Measurements from ENCODE around the gene NCOA3. TPM values are rescaled to one million over a fixed set of nuclear protein-coding genes. Genes with fewer than 3 reads are reported as not detected.
A peak's percentile ranks its signal among the peaks of the same experiment; 100 is the strongest.

NCOA3 gene
- polyA plus RNA-seq, 3 donors: 13.5 to 21.8 (median 21.3) TPM

DNA sequence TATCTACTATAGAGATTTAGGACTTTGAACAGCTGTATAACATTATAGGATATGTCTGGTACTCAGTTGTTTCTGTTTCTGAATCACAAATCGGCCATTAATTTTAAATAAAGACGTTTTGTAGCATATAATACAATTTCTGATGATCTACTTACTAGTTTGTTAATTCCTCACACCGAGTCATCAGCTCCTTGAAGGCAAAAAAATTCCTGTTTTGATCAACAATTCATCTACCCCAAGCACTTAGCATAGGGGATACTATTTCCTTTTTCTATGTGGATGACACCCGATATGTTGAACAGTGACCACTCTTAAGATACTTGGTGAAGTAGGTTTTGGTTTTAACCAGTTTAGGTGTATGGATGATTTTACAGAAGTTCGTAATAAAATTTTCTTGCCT, 107.3 kb downstream of the NCOA3 start:
- H3K9ac ChIP-seq (ENCODE audit: insufficient read depth, low read length, poor library complexity, severe bottlenecking): no peak overlapping the region

GRCh38 chr20:47610247-47610944, 108.7 kb downstream of the NCOA3 start:
- Histone ChIP-seq H3K27me3 (ENCODE audit: control insufficient read depth in 2 of 2, insufficient read depth in 2 of 2, low read length in 2 of 2) (no peaks in the 10 kb centered on the region), H3K4me1 (ENCODE audit: control insufficient read depth in 1 of 2, insufficient read depth in 2 of 2, low read length in 2 of 2) (peaks cover 7 to 20% of the 10 kb centered on the region in 2 donors), H3K27ac (ENCODE audit: low read depth in 1 of 2, low read length in 2 of 2) (peak overlapping the region; percentile 12 to 20), H3K79me2 (ENCODE audit: insufficient read depth, low read length) (peaks cover 78% of the 10 kb centered on the region), H3K9ac (ENCODE audit: insufficient read depth, low read length, poor library complexity, severe bottlenecking) (no peak overlapping the region), H3K4me2 (replicated peaks; ENCODE audit: extremely low read depth, low read length, poor library complexity, severe bottlenecking) (no peak overlapping the region), H3K9me3 (replicated peaks in 1 of 2; ENCODE audit: control insufficient read depth in 1 of 2, insufficient read depth in 1 of 2, low read length in 2 of 2) (no peaks in the 10 kb centered on the region), H3K36me3 (replicated peaks in 1 of 2; ENCODE audit: control insufficient read depth in 1 of 2, insufficient read depth in 2 of 2, low read length in 2 of 2) (peaks cover 5 to 13% of the 10 kb centered on the region in 2 donors), H2AFZ (ENCODE audit: insufficient read depth, low read depth, low read length, poor library complexity, severe bottlenecking) (no peak overlapping the region), H3K4me3 (replicated peaks in 1 of 3; ENCODE audit: low read depth in 2 of 3, low read length in 3 of 3) (no peak overlapping the region), H4K20me1 (ENCODE audit: insufficient read depth, low read length) (peaks cover 100% of the 10 kb centered on the region)
- peaks cover 10 to 38% of the 10 kb centered on the region in 2 donors for H3K36me3 Mint-ChIP-seq
- 45% methylated on average over 5 of the region's 6 CpGs for WGBS (ENCODE audit: insufficient coverage)
- H3K27ac Mint-ChIP-seq: peak overlapping the region in 4 of 7 donors; percentile 43 to 86 (median 53)
- H3K27me3 Mint-ChIP-seq (ENCODE audit: low read depth in 3 of 3): peaks cover 0 to 1% (median 0%) of the 10 kb centered on the region in 3 donors
- peak; percentile 39 to 69 (median 69) for DNase-seq
- intact Hi-C loops (cut with micrococcal nuclease): loop anchor here (5.0 to 10.0 kb wide), 2 partner anchors 108 to 226 kb away; partner anchors contain the start of gene NCOA3 (in 1 of the 2)
- no peak overlapping the region for H3K4me3 Mint-ChIP-seq
- H3K9me3 Mint-ChIP-seq: no peaks in the 10 kb centered on the region
- TF ChIP-seq, protein P1, sequence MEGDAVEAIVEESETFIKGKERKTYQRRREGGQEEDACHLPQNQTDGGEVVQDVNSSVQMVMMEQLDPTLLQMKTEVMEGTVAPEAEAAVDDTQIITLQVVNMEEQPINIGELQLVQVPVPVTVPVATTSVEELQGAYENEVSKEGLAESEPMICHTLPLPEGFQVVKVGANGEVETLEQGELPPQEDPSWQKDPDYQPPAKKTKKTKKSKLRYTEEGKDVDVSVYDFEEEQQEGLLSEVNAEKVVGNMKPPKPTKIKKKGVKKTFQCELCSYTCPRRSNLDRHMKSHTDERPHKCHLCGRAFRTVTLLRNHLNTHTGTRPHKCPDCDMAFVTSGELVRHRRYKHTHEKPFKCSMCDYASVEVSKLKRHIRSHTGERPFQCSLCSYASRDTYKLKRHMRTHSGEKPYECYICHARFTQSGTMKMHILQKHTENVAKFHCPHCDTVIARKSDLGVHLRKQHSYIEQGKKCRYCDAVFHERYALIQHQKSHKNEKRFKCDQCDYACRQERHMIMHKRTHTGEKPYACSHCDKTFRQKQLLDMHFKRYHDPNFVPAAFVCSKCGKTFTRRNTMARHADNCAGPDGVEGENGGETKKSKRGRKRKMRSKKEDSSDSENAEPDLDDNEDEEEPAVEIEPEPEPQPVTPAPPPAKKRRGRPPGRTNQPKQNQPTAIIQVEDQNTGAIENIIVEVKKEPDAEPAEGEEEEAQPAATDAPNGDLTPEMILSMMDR (IDR thresholded peaks at IDR 0.05): no peak
- H3K4me1 Mint-ChIP-seq: peaks cover 24% of the 10 kb centered on the region

More for the DNA sequence above, 107.3 kb downstream of the NCOA3 start:
- Mint-ChIP-seq H3K4me3 (no peak overlapping the region), H3K27me3 (ENCODE audit: low read depth in 3 of 3) (peaks cover 0 to 1% (median 0%) of the 10 kb centered on the region in 3 donors), H3K9me3 (no peaks in the 10 kb centered on the region), H3K27ac (peak overlapping the region in 2 of 7 donors; percentile 6 to 35), H3K4me1 (peaks cover 24% of the 10 kb centered on the region), H3K36me3 (peaks cover 8 to 39% of the 10 kb centered on the region in 2 donors)
- DNase-seq: no peak
- WGBS (ENCODE audit: insufficient coverage): no CpG with 5 or more reads among the region's 5 CpGs
- Histone ChIP-seq H3K27me3 (ENCODE audit: control insufficient read depth in 2 of 2, insufficient read depth in 2 of 2, low read length in 2 of 2) (no peaks in the 10 kb centered on the region), H3K79me2 (ENCODE audit: insufficient read depth, low read length) (peaks cover 83% of the 10 kb centered on the region), H3K4me2 (replicated peaks; ENCODE audit: extremely low read depth, low read length, poor library complexity, severe bottlenecking) (no peak overlapping the region), H3K36me3 (replicated peaks in 1 of 2; ENCODE audit: control insufficient read depth in 1 of 2, insufficient read depth in 2 of 2, low read length in 2 of 2) (peaks cover 5 to 13% of the 10 kb centered on the region in 2 donors), H3K4me3 (replicated peaks in 1 of 3; ENCODE audit: low read depth in 2 of 3, low read length in 3 of 3) (no peak overlapping the region), H4K20me1 (ENCODE audit: insufficient read depth, low read length) (peaks cover 100% of the 10 kb centered on the region), H3K4me1 (ENCODE audit: control insufficient read depth in 1 of 2, insufficient read depth in 2 of 2, low read length in 2 of 2) (peaks cover 7 to 20% of the 10 kb centered on the region in 2 donors), H2AFZ (ENCODE audit: insufficient read depth, low read depth, low read length, poor library complexity, severe bottlenecking) (no peak overlapping the region), H3K9me3 (replicated peaks in 1 of 2; ENCODE audit: control insufficient read depth in 1 of 2, insufficient read depth in 1 of 2, low read length in 2 of 2) (no peaks in the 10 kb centered on the region), H3K27ac (ENCODE audit: low read depth in 1 of 2, low read length in 2 of 2) (no peak overlapping the region)
- TF ChIP-seq, protein P1 (IDR thresholded peaks at IDR 0.05): no peak
- intact Hi-C loops (cut with micrococcal nuclease): no loop called here

Measured in CD14-positive monocyte (primary cell).